OCI-LY3 (cell line): ENCODE data around the gene MEPCE.

Experiments
- EZH2phosphoT487 ChIP-seq: fragments of 200-600 bp; shearing (Covaris generic); IDR thresholded peaks from 2 replicates; pipeline ENCODE4 v1.6.1; 2018; ENCODE audit warnings: antibody characterized with exemption, mixed run types, low read depth
- TF ChIP-seq, protein P1 (sequence below): fragments of 200-600, 300-600 bp; sonication (generic); IDR thresholded peaks from 2 replicates; pipeline ENCODE4 v1.5.1; 2014; ENCODE audit warnings: antibody characterized with exemption, low read length, low read depth

DNA sequence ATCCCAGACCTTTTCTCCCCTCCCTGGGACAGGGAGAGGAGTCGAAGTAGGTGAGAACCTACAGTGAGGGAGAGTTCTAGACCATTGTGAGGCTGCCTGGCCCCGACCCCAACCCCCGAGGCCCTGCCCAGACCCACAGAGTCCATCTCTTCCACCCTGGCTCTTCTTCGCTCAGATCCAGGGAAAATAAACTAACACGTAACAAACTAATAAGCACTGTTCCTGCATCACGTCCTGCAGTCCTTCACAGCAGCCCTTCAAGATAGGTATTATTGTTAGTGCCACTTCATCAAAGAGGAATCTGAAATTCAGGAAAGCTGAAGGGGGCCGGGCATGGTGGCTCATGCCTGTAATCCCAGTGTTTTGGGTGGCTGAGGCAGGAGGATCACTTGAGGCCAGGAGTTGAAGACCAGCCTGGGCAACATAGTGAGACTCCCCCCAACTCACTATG, 34.6 kb downstream of the MEPCE start, which contains the start of gene SPACDR:
- TF ChIP-seq, protein P1, sequence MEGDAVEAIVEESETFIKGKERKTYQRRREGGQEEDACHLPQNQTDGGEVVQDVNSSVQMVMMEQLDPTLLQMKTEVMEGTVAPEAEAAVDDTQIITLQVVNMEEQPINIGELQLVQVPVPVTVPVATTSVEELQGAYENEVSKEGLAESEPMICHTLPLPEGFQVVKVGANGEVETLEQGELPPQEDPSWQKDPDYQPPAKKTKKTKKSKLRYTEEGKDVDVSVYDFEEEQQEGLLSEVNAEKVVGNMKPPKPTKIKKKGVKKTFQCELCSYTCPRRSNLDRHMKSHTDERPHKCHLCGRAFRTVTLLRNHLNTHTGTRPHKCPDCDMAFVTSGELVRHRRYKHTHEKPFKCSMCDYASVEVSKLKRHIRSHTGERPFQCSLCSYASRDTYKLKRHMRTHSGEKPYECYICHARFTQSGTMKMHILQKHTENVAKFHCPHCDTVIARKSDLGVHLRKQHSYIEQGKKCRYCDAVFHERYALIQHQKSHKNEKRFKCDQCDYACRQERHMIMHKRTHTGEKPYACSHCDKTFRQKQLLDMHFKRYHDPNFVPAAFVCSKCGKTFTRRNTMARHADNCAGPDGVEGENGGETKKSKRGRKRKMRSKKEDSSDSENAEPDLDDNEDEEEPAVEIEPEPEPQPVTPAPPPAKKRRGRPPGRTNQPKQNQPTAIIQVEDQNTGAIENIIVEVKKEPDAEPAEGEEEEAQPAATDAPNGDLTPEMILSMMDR = no peak
- TF ChIP-seq EZH2phosphoT487 = no peak
